Smooth muscle cell (in vitro differentiated cells): Measurements from ENCODE around the gene CARS1. TPM values are rescaled to one million over a fixed set of nuclear protein-coding genes. Genes with fewer than 3 reads are reported as not detected.

Experiments used
- DNase-seq: peaks from one replicate; lab custom pipeline; 2025; ENCODE audit not compliant: unreplicated experiment; lab: John Stamatoyannopoulos, UW
- H2AFZ ChIP-seq: fragments of 200-600 bp; sonication (generic); 2 replicates; pipeline ENCODE4 v1.6.0; 2016; ENCODE audit warnings: antibody characterized with exemption, low read depth, mild to moderate bottlenecking
- H3F3A ChIP-seq: fragments of 200-600 bp; sonication (generic); 2 replicates; pipeline ENCODE4 v1.6.0; 2017; ENCODE audit warnings: antibody characterized with exemption, low read depth
- H3K27ac ChIP-seq: fragments of 200-600 bp; sonication (generic); 2 replicates; pipeline ENCODE4 v1.5.1; 2016; ENCODE audit warnings: low read depth, mild to moderate bottlenecking
- H3K27me3 ChIP-seq: fragments of 200-600 bp; sonication (generic); 2 replicates; pipeline ENCODE4 v1.6.1; 2016; ENCODE audit warnings: low read depth, mild to moderate bottlenecking
- H3K36me3 ChIP-seq: fragments of 200-600 bp; sonication (generic); 2 replicates; pipeline ENCODE4 v1.5.1; 2016; ENCODE audit warnings: low read depth
- H3K4me1 ChIP-seq: fragments of 200-600 bp; sonication (generic); 2 replicates; pipeline ENCODE4 v1.5.1; 2016; ENCODE audit warnings: low read depth
- H3K4me2 ChIP-seq: fragments of 200-600 bp; sonication (generic); 2 replicates; pipeline ENCODE4 v1.6.0; 2016; ENCODE audit warnings: mild to moderate bottlenecking
- H3K4me3 ChIP-seq: fragments of 200-600 bp; sonication (generic); 2 replicates; pipeline ENCODE4 v1.5.1; 2016; ENCODE audit warnings: mild to moderate bottlenecking
- H3K79me2 ChIP-seq: fragments of 200-600 bp; sonication (generic); 2 replicates; pipeline ENCODE4 v1.6.0; 2016; ENCODE audit warnings: low read depth, mild to moderate bottlenecking
- H3K9ac ChIP-seq: fragments of 200-600 bp; sonication (generic); 2 replicates; pipeline ENCODE4 v1.6.0; 2016; ENCODE audit warnings: low read depth
- H3K9me3 ChIP-seq: fragments of 200-600 bp; sonication (generic); replicated peaks from 2 replicates; pipeline ENCODE4 v1.5.1; 2016; ENCODE audit warnings: low read depth
- H4K20me1 ChIP-seq: fragments of 200-600 bp; sonication (generic); 2 replicates; pipeline ENCODE4 v1.6.0; 2016; ENCODE audit warnings: low read depth
- WGBS: methylation state at CpG from one replicate; pipeline ENCODE4 v1.1.7; 2016; ENCODE audit warnings: low lambda C conversion rate; 5-methylcytosine and 5-hydroxymethylcytosine counted together
- polyA plus RNA-seq: library from polyadenylated mRNA; unstranded; fragments of >200 nt; fragmentation: Nextera tagmentation; extraction: Ambion mirVana; gene quantifications from 2 replicates; pipeline ENCODE4 v1.2.1, GENCODE V29; 2016
- total RNA-seq: library from RNA; depleted of rRNA; stranded (reverse); fragments of >200 nt; gene quantifications from 2 replicates; pipeline ENCODE4 v1.2.3, GENCODE V29; 2014
- TF ChIP-seq, protein P1 (sequence below): fragments of 200-600 bp; sonication (generic); IDR thresholded peaks from 2 replicates; pipeline ENCODE4 v1.5.1; 2017; ENCODE audit warnings: borderline replicate concordance, mild to moderate bottlenecking, antibody characterized with exemption; ENCODE audit not compliant: insufficient read depth, poor library complexity, severe bottlenecking

CARS1 gene
- total and polyA plus RNA-seq, 2 experiments from 2014 or later: 51.7 to 61.6 TPM

DNA sequence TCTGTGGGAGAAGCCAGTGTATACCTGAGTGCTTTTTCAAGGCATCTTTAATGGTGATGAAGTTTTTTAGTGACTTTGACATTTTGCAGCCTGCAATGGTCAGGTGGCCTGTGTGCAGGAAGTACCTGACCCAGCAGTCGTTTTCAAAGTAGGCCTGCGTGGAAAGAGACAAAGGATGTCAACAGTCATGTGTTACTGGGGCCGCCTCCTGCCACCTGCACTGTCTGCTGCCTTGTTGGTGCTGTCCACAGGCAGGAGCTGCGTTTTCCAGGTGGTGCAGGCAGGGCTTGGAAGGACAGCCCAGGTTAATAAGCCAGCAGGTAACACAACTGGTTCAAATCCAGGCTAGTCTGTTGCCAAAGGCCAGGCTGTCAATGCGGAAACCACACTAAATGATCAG lies 38.6 kb downstream of the CARS1 start:
- DNase-seq: no peak
- Histone ChIP-seq H3K9ac (no peak overlapping the region), H3K4me1 (no peaks in the 10 kb centered on the region), H4K20me1 (peaks cover 38% of the 10 kb centered on the region), H3K4me2 (no peak overlapping the region), H3K4me3 (no peak overlapping the region), H3F3A (peaks cover 3% of the 10 kb centered on the region), H3K79me2 (peaks cover 4% of the 10 kb centered on the region), H3K27me3 (no peaks in the 10 kb centered on the region), H3K27ac (no peak overlapping the region), H3K36me3 (peaks cover 14% of the 10 kb centered on the region), H2AFZ (no peak overlapping the region), H3K9me3 (no peaks in the 10 kb centered on the region)
- TF ChIP-seq, protein P1, sequence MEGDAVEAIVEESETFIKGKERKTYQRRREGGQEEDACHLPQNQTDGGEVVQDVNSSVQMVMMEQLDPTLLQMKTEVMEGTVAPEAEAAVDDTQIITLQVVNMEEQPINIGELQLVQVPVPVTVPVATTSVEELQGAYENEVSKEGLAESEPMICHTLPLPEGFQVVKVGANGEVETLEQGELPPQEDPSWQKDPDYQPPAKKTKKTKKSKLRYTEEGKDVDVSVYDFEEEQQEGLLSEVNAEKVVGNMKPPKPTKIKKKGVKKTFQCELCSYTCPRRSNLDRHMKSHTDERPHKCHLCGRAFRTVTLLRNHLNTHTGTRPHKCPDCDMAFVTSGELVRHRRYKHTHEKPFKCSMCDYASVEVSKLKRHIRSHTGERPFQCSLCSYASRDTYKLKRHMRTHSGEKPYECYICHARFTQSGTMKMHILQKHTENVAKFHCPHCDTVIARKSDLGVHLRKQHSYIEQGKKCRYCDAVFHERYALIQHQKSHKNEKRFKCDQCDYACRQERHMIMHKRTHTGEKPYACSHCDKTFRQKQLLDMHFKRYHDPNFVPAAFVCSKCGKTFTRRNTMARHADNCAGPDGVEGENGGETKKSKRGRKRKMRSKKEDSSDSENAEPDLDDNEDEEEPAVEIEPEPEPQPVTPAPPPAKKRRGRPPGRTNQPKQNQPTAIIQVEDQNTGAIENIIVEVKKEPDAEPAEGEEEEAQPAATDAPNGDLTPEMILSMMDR: no peak
- WGBS: 88% methylated on average over 5 of the region's 5 CpGs

DNA sequence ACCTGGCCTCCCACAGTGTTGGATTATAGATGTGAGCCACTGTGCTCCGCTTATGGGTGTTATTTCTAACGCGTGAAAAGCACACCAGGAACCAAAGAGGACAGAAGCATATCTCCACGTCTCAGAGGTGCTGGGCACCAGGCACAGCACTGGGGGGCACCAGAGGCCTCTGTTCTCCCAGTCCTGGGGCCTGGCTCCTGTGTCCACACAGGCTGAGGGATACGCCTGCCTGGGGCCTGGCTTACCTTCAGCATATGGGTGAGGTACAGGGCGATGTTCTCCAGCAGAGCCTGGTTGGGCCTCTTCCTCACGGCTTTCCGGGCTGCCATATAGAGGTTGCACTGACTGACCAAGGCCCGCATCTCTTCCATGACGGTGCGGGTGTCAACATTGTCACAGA lies 40.4 kb downstream of the CARS1 start:
- no peak overlapping the region for H3K4me2 ChIP-seq
- H4K20me1 ChIP-seq: peaks cover 33% of the 10 kb centered on the region
- no peaks in the 10 kb centered on the region for H3K9me3 ChIP-seq
- no peak overlapping the region for H2AFZ ChIP-seq
- DNase-seq: no peak
- H3K9ac ChIP-seq: no peak overlapping the region
- no peaks in the 10 kb centered on the region for H3K27me3 ChIP-seq
- TF ChIP-seq, protein P1: no peak
- H3K27ac ChIP-seq: no peak overlapping the region
- 96% methylated on average over 11 of the region's 11 CpGs for WGBS
- no peaks in the 10 kb centered on the region for H3F3A ChIP-seq
- no peak overlapping the region for H3K4me3 ChIP-seq
- peaks cover 4% of the 10 kb centered on the region for H3K79me2 ChIP-seq
- no peaks in the 10 kb centered on the region for H3K4me1 ChIP-seq
- H3K36me3 ChIP-seq: peaks cover 14% of the 10 kb centered on the region

DNA sequence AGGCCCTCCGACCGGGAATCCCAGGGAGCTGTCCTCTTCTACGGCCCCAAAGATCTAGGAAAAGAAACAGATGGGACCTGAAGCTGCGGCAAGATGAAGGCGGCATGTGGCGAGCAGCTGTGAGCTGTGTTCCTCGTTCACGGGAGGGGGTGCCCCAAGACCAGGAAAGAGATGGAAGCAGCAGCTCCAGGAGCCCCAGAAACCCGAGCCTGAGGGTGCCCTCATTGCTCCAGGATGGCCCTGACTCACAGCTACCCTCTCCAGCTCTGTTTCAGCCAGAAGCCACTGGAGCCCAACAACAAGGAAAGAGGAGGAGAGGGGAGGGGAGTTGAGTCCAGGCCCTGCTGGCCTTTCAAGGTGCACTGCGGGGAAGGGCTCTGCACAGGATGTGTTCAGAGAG lies 41.4 kb downstream of the CARS1 start:
- Histone ChIP-seq H3K9me3 (no peaks in the 10 kb centered on the region), H4K20me1 (peaks cover 23% of the 10 kb centered on the region)
- DNase-seq: no peak

DNA sequence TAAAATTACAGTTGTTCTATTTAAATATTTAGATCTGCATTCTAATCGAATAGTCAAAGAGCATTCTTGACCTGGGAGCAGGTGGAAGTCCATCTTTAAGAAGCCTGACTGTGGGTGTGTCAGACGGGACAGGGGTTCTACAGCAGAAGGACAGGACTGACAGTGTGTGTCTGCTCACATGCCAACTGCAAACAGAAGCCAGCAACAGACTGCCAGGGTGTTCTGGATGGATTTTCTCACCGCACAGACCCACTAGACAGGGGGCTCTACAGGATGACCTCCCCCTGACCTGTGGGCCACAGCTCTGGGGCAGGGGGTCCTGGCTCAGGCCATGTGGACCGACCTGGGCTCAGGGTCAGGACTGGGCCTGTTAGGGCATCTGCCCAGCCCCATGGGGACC lies 42.3 kb downstream of the CARS1 start:
- no peaks in the 10 kb centered on the region for H3F3A ChIP-seq
- no peaks in the 10 kb centered on the region for H3K27me3 ChIP-seq
- no peak overlapping the region for H3K4me3 ChIP-seq
- no peaks in the 10 kb centered on the region for H3K9me3 ChIP-seq
- 94% methylated on average over 4 of the region's 4 CpGs for WGBS
- no peak for DNase-seq
- no peak overlapping the region for H2AFZ ChIP-seq
- peaks cover 19% of the 10 kb centered on the region for H4K20me1 ChIP-seq
- no peak overlapping the region for H3K27ac ChIP-seq
- no peak overlapping the region for H3K4me2 ChIP-seq
- H3K79me2 ChIP-seq: peaks cover 4% of the 10 kb centered on the region
- TF ChIP-seq, protein P1: no peak
- no peak overlapping the region for H3K9ac ChIP-seq
- H3K36me3 ChIP-seq: peaks cover 14% of the 10 kb centered on the region
- H3K4me1 ChIP-seq: no peaks in the 10 kb centered on the region

More for the DNA sequence above, 41.4 kb downstream of the CARS1 start:
- Histone ChIP-seq H2AFZ (no peak overlapping the region), H3K4me2 (no peak overlapping the region), H3K36me3 (peaks cover 14% of the 10 kb centered on the region), H3K4me1 (no peaks in the 10 kb centered on the region), H3K27ac (no peak overlapping the region), H3K79me2 (peaks cover 4% of the 10 kb centered on the region), H3K9ac (no peak overlapping the region), H3F3A (no peaks in the 10 kb centered on the region), H3K4me3 (no peak overlapping the region), H3K27me3 (no peaks in the 10 kb centered on the region)
- TF ChIP-seq, protein P1: no peak
- WGBS: 93% methylated on average over 10 of the region's 10 CpGs
